Pancreas (tissue), 10 donors: ENCODE data around the gene IARS1. TPM values are rescaled to one million over a fixed set of nuclear protein-coding genes. Genes with fewer than 3 reads are reported as not detected.

Experiments
- ATAC-seq, 4 donors: fragments of 200-7000 bp; cut with Tn5 transposase; one replicate each; pipeline versions ENCODE4 v1.8.0 to v1.9.1; 2020; ENCODE audit warnings: mild to moderate bottlenecking in 4 of 4, moderate library complexity in 4 of 4
- DNase-seq, 6 donors: peaks; one replicate each; pipeline ENCODE4 v3.0.0-alpha.2; 2020
- FAIRE-seq: peaks from 2 replicates; lab custom pipeline; 2012; peaks lifted over from hg19 to GRCh38; lab: Jason Lieb, UNC
- H3K27ac ChIP-seq, 4 donors: fragments of 200-600 bp; sonication (generic); 1 replicate in 3 of 4; 2 replicates in 1 of 4; pipeline versions ENCODE4 v1.5.0 to v1.8.0; 2020
- H3K27me3 ChIP-seq, 4 donors: fragments of 200-600 bp; one replicate each; pipeline ENCODE4 v1.8.0; 2021
- H3K36me3 ChIP-seq, 3 donors: fragments of 200-600 bp; sonication (generic) in 1 of 3; one replicate each; pipeline versions ENCODE4 v1.5.0 to v1.8.0; 2020 to 2021
- H3K4me1 ChIP-seq, 3 donors: fragments of 200-600 bp; one replicate each; pipeline ENCODE4 v1.8.0; 2021
- H3K4me3 ChIP-seq, 4 donors: fragments of 200-600 bp; sonication (generic) in 2 of 4; one replicate each; pipeline versions ENCODE4 v1.5.0 to v1.8.0; 2020 to 2021
- H3K9me3 ChIP-seq, 4 donors: fragments of 200-600 bp; one replicate each; pipeline ENCODE4 v1.8.0; 2021
- CTCF ChIP-seq, 4 donors: fragments of 200-600 bp; sonication (generic) in 3 of 4; IDR thresholded peaks; one replicate each; pipeline versions ENCODE4 v1.5.0 to v1.8.0; 2021; ENCODE audit warnings: antibody characterized with exemption in 4 of 4
- WGBS, 2 donors: extraction: QIAGEN DNeasy Blood & Tissue Kit; methylation state at CpG; one replicate each; pipeline ENCODE4 v1.1.7; 2013; 5-methylcytosine and 5-hydroxymethylcytosine counted together
- intact Hi-C, 3 donors: fragments of 100-400 bp; cut with DNase I; formaldehyde crosslinking; loops; one replicate each; pipeline versions ENCODE4 v1.11.1 to v1.14.2; 2022
- polyA plus RNA-seq, 2 donors: library from polyadenylated mRNA; stranded (reverse); fragments of 200-250 nt; gene quantifications; one replicate each; pipeline ENCODE4 v1.2.3, GENCODE V29; 2013
- total RNA-seq, 6 donors: library from RNA; stranded (reverse); fragmentation: NEBNext Ultra II Directional in 4 of 6; extraction: Animal tissue kit (Norgen Biotek cat#: 25700) in 4 of 6; gene quantifications; one replicate each; pipeline versions ENCODE4 v1.2.1 to v1.2.4, GENCODE V29; 2021 to 2023
- donor health status: healthy with polysubstance abuse.
- donor health status: DM: no; HTN: no; CAD: no; lungs with moderate emphysema.
- donor health status: DM: no; HTN: no; CAD: no.
- donor health status: control.
- donor health status: control.
- donor health status: Bipolar disorder and iron deficiency.
- donor health status: DM: yes; HTN: yes; CAD: no.
- donor health status: DM: no; HTN: no; CAD: no.
- donor health status: DM: no; HTN: no; CAD: no.
- donor health status: DM: yes; HTN: yes; CAD: no.

IARS1 gene
- total and polyA plus RNA-seq, 8 donors: 16.8 to 89.3 (median 35.7) TPM

- H3K36me3 ChIP-seq: no peaks in the 10 kb centered on the region
- no peak overlapping the region for H3K4me3 ChIP-seq
- no peak for FAIRE-seq
- no peak for DNase-seq
- 69 to 70% methylated on average over 3 of the region's 3 CpGs for WGBS, 2 donors
- no peak for TF ChIP-seq CTCF (IDR thresholded peaks at IDR 0.05)
- no peak for ATAC-seq
- H3K4me1 ChIP-seq: no peaks in the 10 kb centered on the region
- no peaks in the 10 kb centered on the region for H3K27me3 ChIP-seq
- H3K27ac ChIP-seq: no peak overlapping the region
- H3K9me3 ChIP-seq: no peaks in the 10 kb centered on the region
- intact Hi-C loops: no loop called here
Observed at GRCh38 chr9:92332577-92333281, 39.2 kb upstream of the IARS1 start.

DNA sequence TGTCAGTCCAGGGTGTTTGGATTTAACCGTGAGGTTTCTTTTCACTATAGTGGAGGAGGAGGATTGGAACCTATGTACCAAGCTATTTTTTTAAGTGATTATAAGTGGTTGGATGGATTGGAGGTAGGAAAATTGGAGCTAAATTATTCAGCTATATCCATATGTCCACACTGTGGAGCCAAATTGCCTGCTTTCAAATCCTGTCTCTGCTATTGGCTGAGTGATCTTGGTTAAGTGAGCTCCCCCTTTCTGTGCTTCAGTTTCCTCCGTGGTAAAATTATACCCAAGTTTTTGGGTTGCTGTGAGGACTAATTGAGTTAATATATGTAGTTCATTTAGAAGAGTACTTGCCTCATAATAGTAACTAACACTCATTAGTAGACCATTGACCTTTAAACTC is 34.7 kb upstream of the IARS1 start:
- H3K36me3 ChIP-seq: no peaks in the 10 kb centered on the region
- H3K9me3 ChIP-seq: no peaks in the 10 kb centered on the region
- FAIRE-seq: no peak
- H3K27ac ChIP-seq: no peak overlapping the region
- intact Hi-C loops: no loop called here
- H3K4me1 ChIP-seq: peaks cover 0 to 16% (median 8%) of the 10 kb centered on the region in 3 donors
- no peak for DNase-seq
- no peak for TF ChIP-seq CTCF (IDR thresholded peaks at IDR 0.05)
- no peak for ATAC-seq
- 47 to 48% methylated on average over 2 of the region's 2 CpGs for WGBS, 2 donors
- H3K27me3 ChIP-seq: no peaks in the 10 kb centered on the region
- H3K4me3 ChIP-seq: no peak overlapping the region

DNA sequence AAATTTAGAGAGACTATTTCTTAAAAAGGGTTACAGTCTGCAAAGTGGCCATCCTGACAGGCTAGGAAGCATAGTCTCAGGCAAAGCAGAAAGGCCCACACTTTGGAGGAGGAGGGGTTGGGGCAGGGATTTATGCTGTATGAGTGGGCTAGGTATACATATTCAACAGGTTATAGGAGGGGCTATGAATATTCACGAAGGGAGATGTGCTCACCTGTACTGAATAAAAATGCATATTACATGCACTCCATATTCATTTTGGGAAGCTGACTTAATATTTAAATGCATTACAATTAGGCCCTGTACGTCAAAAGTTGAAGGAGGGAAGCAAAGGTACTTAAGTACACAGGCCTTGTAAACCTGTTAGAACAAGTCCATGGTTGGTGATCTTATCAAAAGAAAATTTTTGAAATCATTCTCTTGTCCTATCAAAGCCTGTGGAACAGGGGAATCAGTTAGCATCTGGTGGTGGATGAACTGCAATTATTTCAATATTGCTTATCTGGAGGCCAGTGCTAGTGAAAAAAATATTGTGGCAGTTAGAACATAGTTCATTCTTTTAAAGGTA is 33.9 kb upstream of the IARS1 start:
- intact Hi-C loops: no loop called here
- no peaks in the 10 kb centered on the region for H3K9me3 ChIP-seq
- H3K36me3 ChIP-seq: peaks cover 0 to 3% (median 0%) of the 10 kb centered on the region in 3 donors
- no peak overlapping the region for H3K4me3 ChIP-seq
- FAIRE-seq: no peak
- no peak for TF ChIP-seq CTCF (IDR thresholded peaks at IDR 0.05)
- no peak for ATAC-seq
- no peak for DNase-seq
- peaks cover 0 to 16% (median 8%) of the 10 kb centered on the region in 3 donors for H3K4me1 ChIP-seq
- no peak overlapping the region for H3K27ac ChIP-seq
- no peaks in the 10 kb centered on the region for H3K27me3 ChIP-seq
- 71 to 72% methylated on average over 2 of the region's 2 CpGs for WGBS, 2 donors

- intact Hi-C loops: no loop called here
- ATAC-seq: peak in 1 of 4 donors; percentile 5
- FAIRE-seq: no peak
Observed at GRCh38 chr9:92325991-92326500, 32.5 kb upstream of the IARS1 start.

More at GRCh38 chr9:92325991-92326500, 32.5 kb upstream of the IARS1 start:
- peaks cover 0 to 16% (median 8%) of the 10 kb centered on the region in 3 donors for H3K4me1 ChIP-seq
- WGBS, 2 donors: 0 to 1% methylated on average over 30 of the region's 30 CpGs
- no peak for TF ChIP-seq CTCF (IDR thresholded peaks at IDR 0.05)
- peak overlapping the region; percentile 96 to 98 (median 97) for H3K27ac ChIP-seq
- DNase-seq: peak in 2 of 6 donors; percentile 15 to 86
- H3K36me3 ChIP-seq: peaks cover 0 to 3% (median 0%) of the 10 kb centered on the region in 3 donors
- no peaks in the 10 kb centered on the region for H3K9me3 ChIP-seq
- peak overlapping the region; percentile 61 to 84 (median 74) for H3K4me3 ChIP-seq
- no peaks in the 10 kb centered on the region for H3K27me3 ChIP-seq
